Gastrocnemius medialis (tissue), 4 donors: Measurements from ENCODE around the gene OGN.

ENCODE experiments used
- POLR2A ChIP-seq, 2 donors: fragments of 450-650 bp; IDR thresholded peaks; one replicate each; pipeline ENCODE4 v1.6.1; 2017; ENCODE audit warnings: antibody characterized with exemption in 2 of 2, mild to moderate bottlenecking in 2 of 2, moderate library complexity in 2 of 2
- TF ChIP-seq, protein P1 (sequence below), 5 experiments: fragments of 450-650 bp in 3 of 5; fragments of 200-600 bp in 2 of 5; sonication (generic) in 2 of 5; IDR thresholded peaks in 4 of 5; conservative IDR thresholded peaks in 1 of 5; 1 replicate in 4 of 5; 2 replicates in 1 of 5; pipeline ENCODE4 v1.5.1; 2016 to 2019; ENCODE audit warnings: antibody characterized with exemption in 5 of 5, mild to moderate bottlenecking in 3 of 5, moderate library complexity in 3 of 5

DNA sequence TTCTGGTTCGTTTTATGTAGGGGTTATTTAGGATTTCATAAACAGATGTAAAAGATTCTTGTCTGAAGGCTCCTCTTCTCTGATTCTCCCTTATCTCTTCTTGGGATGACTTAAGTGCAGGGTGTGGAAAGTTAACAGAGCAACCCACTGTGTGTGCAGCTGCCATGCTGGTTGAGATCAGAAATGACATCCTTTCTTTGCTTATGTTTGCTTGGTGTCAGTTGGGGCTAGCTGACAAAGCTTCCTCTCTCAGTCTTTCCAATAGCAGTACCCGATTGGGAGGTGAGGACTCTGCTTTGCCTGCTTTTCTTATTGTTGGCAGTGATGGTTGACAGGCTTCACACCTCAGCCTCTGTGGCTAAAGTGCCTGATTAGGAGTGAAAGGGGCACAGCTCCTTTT is 26.5 kb downstream of the OGN start:
- TF ChIP-seq, protein P1, sequence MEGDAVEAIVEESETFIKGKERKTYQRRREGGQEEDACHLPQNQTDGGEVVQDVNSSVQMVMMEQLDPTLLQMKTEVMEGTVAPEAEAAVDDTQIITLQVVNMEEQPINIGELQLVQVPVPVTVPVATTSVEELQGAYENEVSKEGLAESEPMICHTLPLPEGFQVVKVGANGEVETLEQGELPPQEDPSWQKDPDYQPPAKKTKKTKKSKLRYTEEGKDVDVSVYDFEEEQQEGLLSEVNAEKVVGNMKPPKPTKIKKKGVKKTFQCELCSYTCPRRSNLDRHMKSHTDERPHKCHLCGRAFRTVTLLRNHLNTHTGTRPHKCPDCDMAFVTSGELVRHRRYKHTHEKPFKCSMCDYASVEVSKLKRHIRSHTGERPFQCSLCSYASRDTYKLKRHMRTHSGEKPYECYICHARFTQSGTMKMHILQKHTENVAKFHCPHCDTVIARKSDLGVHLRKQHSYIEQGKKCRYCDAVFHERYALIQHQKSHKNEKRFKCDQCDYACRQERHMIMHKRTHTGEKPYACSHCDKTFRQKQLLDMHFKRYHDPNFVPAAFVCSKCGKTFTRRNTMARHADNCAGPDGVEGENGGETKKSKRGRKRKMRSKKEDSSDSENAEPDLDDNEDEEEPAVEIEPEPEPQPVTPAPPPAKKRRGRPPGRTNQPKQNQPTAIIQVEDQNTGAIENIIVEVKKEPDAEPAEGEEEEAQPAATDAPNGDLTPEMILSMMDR (IDR thresholded peaks at IDR 0.05 in 4 of 5, conservative IDR thresholded peaks at IDR 0.05 in 1 of 5): no peak
- TF ChIP-seq POLR2A (IDR thresholded peaks at IDR 0.05): no peak
